GM12801 (cell line): ENCODE data around the gene PHKA2.

Experiments
- CTCF ChIP-seq: IDR thresholded peaks from one replicate; pipeline ENCODE4 v1.5.1; 2011; ENCODE audit warnings: control low read depth; ENCODE audit not compliant: insufficient read length; ENCODE audit errors: extremely low read depth

Gene PHKA2

GRCh38 chrX:18892899-18893298 is 91.0 kb downstream of the PHKA2 start:
- no peak for TF ChIP-seq CTCF

GRCh38 chrX:18891548-18891945 is 92.4 kb downstream of the PHKA2 start:
- no peak for TF ChIP-seq CTCF

DNA sequence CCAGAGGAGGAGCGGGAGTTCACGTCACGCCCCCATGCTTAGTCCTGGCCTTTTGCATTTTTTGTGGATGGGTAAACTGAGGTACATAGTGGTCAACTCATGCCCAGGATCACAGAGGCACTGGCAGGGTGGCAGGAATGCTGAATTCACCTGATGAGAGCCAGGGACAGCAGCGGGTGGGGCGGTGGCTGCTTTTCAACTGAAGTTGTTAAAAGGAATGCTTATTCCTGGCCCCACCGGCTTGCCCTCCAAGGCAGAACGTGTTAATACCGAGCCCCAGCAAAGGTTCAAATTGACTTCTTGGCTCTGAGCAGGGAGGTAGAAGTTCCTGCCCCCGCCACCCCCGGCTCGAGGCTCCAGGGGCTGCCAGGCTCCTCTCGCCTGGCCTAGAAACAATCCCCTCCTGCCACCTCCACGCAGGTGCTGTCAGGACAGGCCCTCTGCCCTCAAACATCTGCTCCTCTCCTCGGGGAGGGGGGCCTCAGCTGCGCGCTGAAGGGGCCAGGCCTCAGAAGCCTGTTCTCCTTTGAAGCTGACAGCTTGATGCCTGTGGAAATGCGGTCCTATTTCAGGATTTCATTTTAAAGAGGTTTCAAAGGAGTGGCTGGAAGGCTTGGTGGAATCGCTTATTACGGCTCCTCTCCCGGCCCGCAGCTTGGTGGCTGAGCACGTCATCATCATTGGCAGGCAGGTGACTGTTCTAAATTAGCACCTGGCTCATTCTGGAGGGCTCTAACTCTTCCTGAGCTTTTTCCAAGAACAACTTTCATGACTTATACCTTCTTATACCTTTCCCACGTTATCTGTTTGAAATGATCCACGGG is 93.0 kb downstream of the PHKA2 start:
- no peak for TF ChIP-seq CTCF

- no peak for TF ChIP-seq CTCF
Measured at GRCh38 chrX:18890049-18890381, 93.9 kb downstream of the PHKA2 start.

- TF ChIP-seq CTCF: no peak
Measured at GRCh38 chrX:18889346-18890048, 94.4 kb downstream of the PHKA2 start.

GRCh38 chrX:18888281-18888680 is 95.6 kb downstream of the PHKA2 start:
- TF ChIP-seq CTCF: no peak

- no peak for TF ChIP-seq CTCF
Measured at GRCh38 chrX:18887825-18888212, 96.1 kb downstream of the PHKA2 start.
